Neural cell (in vitro differentiated cells): ENCODE results near the gene LCN9. TPM values are rescaled to one million over a fixed set of nuclear protein-coding genes. Genes with fewer than 3 reads are reported as not detected.

ENCODE experiments used
- H2AFZ ChIP-seq: fragments of 200-600, 300-800 bp; sonication (generic), shearing (Covaris generic); 2 replicates; pipeline ENCODE4 v1.6.0; 2014; ENCODE audit warnings: low read depth, mild to moderate bottlenecking, antibody characterized with exemption, low read length, moderate library complexity
- H3F3A ChIP-seq: fragments of 200-600 bp; shearing (Covaris generic); 2 replicates; pipeline ENCODE4 v1.6.1; 2016; ENCODE audit warnings: mild to moderate bottlenecking, moderate library complexity, mixed read lengths, antibody characterized with exemption, low read length; ENCODE audit not compliant: insufficient read depth, poor library complexity, severe bottlenecking
- H3K27ac ChIP-seq: fragments of 200-600, 300-800 bp; sonication (generic), shearing (Covaris generic); 2 replicates; pipeline ENCODE4 v1.5.1; 2014; ENCODE audit warnings: mild to moderate bottlenecking, low read length, moderate library complexity
- H3K27me3 ChIP-seq: fragments of 300-800, 200-600 bp; sonication (generic), shearing (Covaris generic); 2 replicates; pipeline ENCODE4 v1.6.0; 2014; ENCODE audit warnings: mild to moderate bottlenecking, low read depth, low read length, moderate library complexity; ENCODE audit not compliant: insufficient read depth
- H3K36me3 ChIP-seq: fragments of 300-800, 200-600 bp; sonication (generic), shearing (Covaris generic); 2 replicates; pipeline ENCODE4 v1.5.1; 2014; ENCODE audit warnings: mild to moderate bottlenecking, antibody characterized with exemption, low read length, moderate library complexity; ENCODE audit not compliant: insufficient read depth
- H3K4me2 ChIP-seq: fragments of 300-800, 200-600 bp; sonication (generic), shearing (Covaris generic); 2 replicates; pipeline ENCODE4 v1.6.0; 2014; ENCODE audit warnings: mild to moderate bottlenecking, low read length
- H3K4me3 ChIP-seq: fragments of 300-800, 200-600 bp; sonication (generic), shearing (Covaris generic); 2 replicates; pipeline ENCODE4 v1.5.1; 2014; ENCODE audit warnings: mild to moderate bottlenecking, low read length, moderate library complexity
- H3K79me2 ChIP-seq: fragments of 200-600 bp; shearing (Covaris generic); replicated peaks from 2 replicates; pipeline ENCODE4 v1.6.0; 2014; ENCODE audit warnings: mild to moderate bottlenecking, low read length, moderate library complexity; ENCODE audit not compliant: insufficient read depth
- H3K9ac ChIP-seq: fragments of 300-800, 200-600 bp; sonication (generic), shearing (Covaris generic); 2 replicates; pipeline ENCODE4 v1.6.1; 2016; ENCODE audit warnings: mild to moderate bottlenecking, low read length, mixed read lengths
- H3K9me2 ChIP-seq: fragments of 200-600 bp; shearing (Covaris generic); 2 replicates; pipeline ENCODE4 v1.6.1; 2016; ENCODE audit warnings: mild to moderate bottlenecking, low read length, mixed read lengths; ENCODE audit not compliant: insufficient read depth
- H3K9me3 ChIP-seq: fragments of 200-600, 300-800 bp; sonication (generic), shearing (Covaris generic); 2 replicates; pipeline ENCODE4 v1.6.1; 2016; ENCODE audit warnings: mild to moderate bottlenecking, mixed run types, low read length, moderate library complexity, mixed read lengths
- H4K20me1 ChIP-seq: fragments of 200-600 bp; shearing (Covaris generic); 2 replicates; pipeline ENCODE4 v1.6.1; 2016; ENCODE audit warnings: mild to moderate bottlenecking, mixed run types; ENCODE audit not compliant: insufficient read depth
- CTCF ChIP-seq: fragments of 450-650 bp; IDR thresholded peaks from 2 replicates; pipeline ENCODE4 v1.5.1; 2014; ENCODE audit warnings: antibody characterized with exemption, mild to moderate bottlenecking, moderate library complexity; ENCODE audit not compliant: poor library complexity, severe bottlenecking
- EP300 ChIP-seq: fragments of 450-650 bp; conservative IDR thresholded peaks from 2 replicates; pipeline ENCODE4 v1.6.1; 2014; ENCODE audit warnings: antibody characterized with exemption, mild to moderate bottlenecking, moderate library complexity; ENCODE audit not compliant: poor library complexity, severe bottlenecking
- EZH2 ChIP-seq: fragments of 200-600, 300-800 bp; shearing (Covaris generic), sonication (generic); IDR thresholded peaks from 2 replicates; pipeline ENCODE4 v1.6.1; 2014; ENCODE audit warnings: antibody characterized with exemption, low read length, borderline replicate concordance, mild to moderate bottlenecking; ENCODE audit not compliant: insufficient read depth, poor library complexity, severe bottlenecking
- MXI1 ChIP-seq: fragments of 450-650 bp; conservative IDR thresholded peaks from 2 replicates; pipeline ENCODE4 v1.6.1; 2014; ENCODE audit warnings: antibody characterized with exemption, mild to moderate bottlenecking; ENCODE audit not compliant: poor library complexity, severe bottlenecking
- POLR2AphosphoS5 ChIP-seq: IDR thresholded peaks from 2 replicates; pipeline ENCODE4 v1.6.1; 2012
- RAD21 ChIP-seq: fragments of 450-650 bp; conservative IDR thresholded peaks from 2 replicates; pipeline ENCODE4 v1.6.1; 2014; ENCODE audit warnings: antibody characterized with exemption, mild to moderate bottlenecking, moderate library complexity
- SMC3 ChIP-seq: fragments of 450-650 bp; conservative IDR thresholded peaks from 2 replicates; pipeline ENCODE4 v1.6.1; 2014; ENCODE audit warnings: antibody characterized with exemption, mild to moderate bottlenecking, moderate library complexity; ENCODE audit not compliant: poor library complexity
- TAF1 ChIP-seq: IDR thresholded peaks from 2 replicates; pipeline ENCODE4 v1.6.1; 2012; ENCODE audit warnings: low read depth
- polyA plus RNA-seq: library from polyadenylated mRNA; depleted of rRNA; stranded (reverse); fragments of >200 nt; gene quantifications from 2 replicates; pipeline ENCODE4 v1.2.3, GENCODE V29; 2014
- TF ChIP-seq, protein P1 (sequence below): IDR thresholded peaks from 2 replicates; pipeline ENCODE4 v1.6.1; 2012; ENCODE audit warnings: borderline replicate concordance

The LCN9 gene
- polyA plus RNA-seq, 1 donor from 2014 or later, result 2.5 TPM

- Histone ChIP-seq H3K27ac (no peak overlapping the region), H2AFZ (no peak overlapping the region), H3K79me2 (no peaks in the 10 kb centered on the region), H4K20me1 (no peaks in the 10 kb centered on the region), H3K9me3 (no peaks in the 10 kb centered on the region), H3K9me2 (no peaks in the 10 kb centered on the region), H3K4me3 (no peak overlapping the region), H3K36me3 (no peaks in the 10 kb centered on the region), H3K9ac (no peak overlapping the region), H3K27me3 (no peaks in the 10 kb centered on the region), H3F3A (no peaks in the 10 kb centered on the region), H3K4me2 (no peak overlapping the region)
- no peak for TF ChIP-seq TAF1
- TF ChIP-seq, protein P1, sequence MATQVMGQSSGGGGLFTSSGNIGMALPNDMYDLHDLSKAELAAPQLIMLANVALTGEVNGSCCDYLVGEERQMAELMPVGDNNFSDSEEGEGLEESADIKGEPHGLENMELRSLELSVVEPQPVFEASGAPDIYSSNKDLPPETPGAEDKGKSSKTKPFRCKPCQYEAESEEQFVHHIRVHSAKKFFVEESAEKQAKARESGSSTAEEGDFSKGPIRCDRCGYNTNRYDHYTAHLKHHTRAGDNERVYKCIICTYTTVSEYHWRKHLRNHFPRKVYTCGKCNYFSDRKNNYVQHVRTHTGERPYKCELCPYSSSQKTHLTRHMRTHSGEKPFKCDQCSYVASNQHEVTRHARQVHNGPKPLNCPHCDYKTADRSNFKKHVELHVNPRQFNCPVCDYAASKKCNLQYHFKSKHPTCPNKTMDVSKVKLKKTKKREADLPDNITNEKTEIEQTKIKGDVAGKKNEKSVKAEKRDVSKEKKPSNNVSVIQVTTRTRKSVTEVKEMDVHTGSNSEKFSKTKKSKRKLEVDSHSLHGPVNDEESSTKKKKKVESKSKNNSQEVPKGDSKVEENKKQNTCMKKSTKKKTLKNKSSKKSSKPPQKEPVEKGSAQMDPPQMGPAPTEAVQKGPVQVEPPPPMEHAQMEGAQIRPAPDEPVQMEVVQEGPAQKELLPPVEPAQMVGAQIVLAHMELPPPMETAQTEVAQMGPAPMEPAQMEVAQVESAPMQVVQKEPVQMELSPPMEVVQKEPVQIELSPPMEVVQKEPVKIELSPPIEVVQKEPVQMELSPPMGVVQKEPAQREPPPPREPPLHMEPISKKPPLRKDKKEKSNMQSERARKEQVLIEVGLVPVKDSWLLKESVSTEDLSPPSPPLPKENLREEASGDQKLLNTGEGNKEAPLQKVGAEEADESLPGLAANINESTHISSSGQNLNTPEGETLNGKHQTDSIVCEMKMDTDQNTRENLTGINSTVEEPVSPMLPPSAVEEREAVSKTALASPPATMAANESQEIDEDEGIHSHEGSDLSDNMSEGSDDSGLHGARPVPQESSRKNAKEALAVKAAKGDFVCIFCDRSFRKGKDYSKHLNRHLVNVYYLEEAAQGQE, result no peak
- TF ChIP-seq CTCF, result no peak
- no peak for TF ChIP-seq POLR2AphosphoS5
- TF ChIP-seq EZH2, result no peak
- no peak for TF ChIP-seq MXI1
- no peak for TF ChIP-seq SMC3
- no peak for TF ChIP-seq RAD21
- TF ChIP-seq EP300, result no peak
Measured at GRCh38 chr9:135684691-135685090, 21.6 kb downstream of the LCN9 start.

GRCh38 chr9:135687216-135687615, 24.1 kb downstream of the LCN9 start:
- no peaks in the 10 kb centered on the region for H3K36me3 ChIP-seq
- no peaks in the 10 kb centered on the region for H3K9me2 ChIP-seq
- no peaks in the 10 kb centered on the region for H3F3A ChIP-seq
- H3K9me3 ChIP-seq, result no peaks in the 10 kb centered on the region
- H3K4me2 ChIP-seq, result no peak overlapping the region
- no peak overlapping the region for H3K9ac ChIP-seq
- no peaks in the 10 kb centered on the region for H4K20me1 ChIP-seq
- H2AFZ ChIP-seq, result no peak overlapping the region
- no peak for TF ChIP-seq TAF1
- no peak for TF ChIP-seq POLR2AphosphoS5
- no peaks in the 10 kb centered on the region for H3K27me3 ChIP-seq
- no peak overlapping the region for H3K27ac ChIP-seq
- no peak overlapping the region for H3K4me3 ChIP-seq
- no peaks in the 10 kb centered on the region for H3K79me2 ChIP-seq

DNA sequence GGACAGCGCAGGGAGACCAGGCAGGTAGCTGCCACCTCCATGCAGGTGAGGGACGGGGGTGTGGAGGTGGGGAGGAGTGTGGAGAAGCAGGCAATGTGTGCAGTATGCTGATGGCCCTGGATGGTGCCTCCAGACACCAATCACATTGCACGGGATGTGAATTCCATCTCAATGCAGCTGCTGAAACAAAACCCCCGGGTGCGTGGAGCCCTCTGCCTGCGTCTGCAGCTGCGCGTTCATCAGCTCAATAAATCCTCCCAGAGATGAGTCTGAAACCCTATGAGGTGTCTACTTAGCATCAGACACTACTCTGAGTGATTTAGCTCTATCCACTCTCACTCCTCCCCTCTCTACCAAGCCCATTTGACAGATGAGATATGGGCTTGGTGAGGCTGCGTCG, 25.9 kb downstream of the LCN9 start:
- TF ChIP-seq RAD21, result no peak
- TF ChIP-seq, protein P1, result no peak
- no peak for TF ChIP-seq MXI1
- TF ChIP-seq CTCF, result no peak
- TF ChIP-seq TAF1, result no peak
- TF ChIP-seq POLR2AphosphoS5, result no peak
- TF ChIP-seq EP300, result no peak
- TF ChIP-seq SMC3, result no peak
- no peak for TF ChIP-seq EZH2
- H3K9me3 ChIP-seq, result no peaks in the 10 kb centered on the region

More for the DNA sequence above, 25.9 kb downstream of the LCN9 start:
- Histone ChIP-seq H3K4me3 (no peak overlapping the region), H2AFZ (no peak overlapping the region), H3K36me3 (no peaks in the 10 kb centered on the region), H3K9ac (no peak overlapping the region), H3K79me2 (no peaks in the 10 kb centered on the region), H3K27me3 (no peaks in the 10 kb centered on the region), H3K4me2 (no peak overlapping the region), H4K20me1 (no peaks in the 10 kb centered on the region), H3K27ac (no peak overlapping the region), H3K9me2 (no peaks in the 10 kb centered on the region), H3F3A (no peaks in the 10 kb centered on the region)
